ENCODE measurements around the gene GSTM2.
A peak's percentile ranks its signal among the peaks of the same experiment; 100 is the strongest.

Gene GSTM2

GRCh38 chr1:109667452-109668122, at the start of gene GSTM2:
Gene GSTM2, plus strand, starts transcription at chr1:109668057. Its CDS starts 59 bp downstream, at chr1:109668116.
- peak; percentile 96 to 99 for ATAC-seq

GRCh38 chr1:109618661-109619575, 48.9 kb upstream of the GSTM2 start:
- ATAC-seq, result no peak

- ATAC-seq, result peak; percentile 41 to 42
These were observed 48.1 kb upstream of the GSTM2 start, which contains the start of the genes AMPD2 and GNAT2 for GRCh38 chr1:109619576-109620400. Gene AMPD2, plus strand, starts transcription at chr1:109619837. Its CDS starts 1,339 bp downstream, at chr1:109621176. Gene GNAT2, minus strand, starts transcription at chr1:109619616. Its CDS starts 6,746 bp downstream, at chr1:109612870.

DNA sequence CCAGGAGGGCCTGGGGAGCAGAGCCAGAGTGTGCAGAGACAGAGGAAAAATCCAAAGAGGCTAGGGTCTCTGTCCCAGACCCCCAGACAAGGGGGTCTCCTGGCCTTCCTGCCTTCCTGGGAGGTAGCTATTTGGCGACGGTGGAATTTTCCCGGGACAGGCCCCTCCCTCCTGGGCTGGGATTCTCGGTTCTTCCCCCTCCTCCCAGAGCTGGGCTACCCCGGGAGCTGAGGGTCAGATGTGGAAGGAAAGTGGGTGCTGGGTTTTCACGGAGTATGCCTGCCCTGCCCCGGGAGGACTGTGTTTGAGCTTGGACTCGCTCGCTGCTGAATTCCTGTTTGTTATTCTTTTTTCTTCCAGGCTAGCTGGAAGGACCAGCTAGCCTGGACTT, 47.5 kb upstream of the GSTM2 start:
- no peak for ATAC-seq

DNA sequence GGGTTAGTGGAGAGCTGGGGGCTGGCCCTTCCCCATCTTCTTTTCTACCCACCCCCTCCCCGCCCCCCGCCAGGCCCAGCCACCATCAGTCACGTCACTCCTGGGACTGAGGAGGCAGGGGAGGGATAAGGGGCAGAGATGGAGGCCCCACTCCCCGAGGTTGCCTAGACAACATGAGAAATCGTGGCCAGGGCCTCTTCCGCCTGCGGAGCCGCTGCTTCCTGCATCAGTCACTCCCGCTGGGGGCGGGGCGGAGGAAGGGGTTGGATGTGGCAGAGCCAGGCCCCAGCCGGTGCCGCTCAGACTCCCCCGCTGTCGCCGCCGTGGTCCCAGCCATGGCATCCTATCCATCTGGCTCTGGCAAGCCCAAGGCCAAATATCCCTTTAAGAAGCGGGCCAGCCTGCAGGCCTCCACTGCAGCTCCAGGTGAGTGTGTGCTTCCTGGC, 47.0 kb upstream of the GSTM2 start:
- peak; percentile 92 to 93 for ATAC-seq

DNA sequence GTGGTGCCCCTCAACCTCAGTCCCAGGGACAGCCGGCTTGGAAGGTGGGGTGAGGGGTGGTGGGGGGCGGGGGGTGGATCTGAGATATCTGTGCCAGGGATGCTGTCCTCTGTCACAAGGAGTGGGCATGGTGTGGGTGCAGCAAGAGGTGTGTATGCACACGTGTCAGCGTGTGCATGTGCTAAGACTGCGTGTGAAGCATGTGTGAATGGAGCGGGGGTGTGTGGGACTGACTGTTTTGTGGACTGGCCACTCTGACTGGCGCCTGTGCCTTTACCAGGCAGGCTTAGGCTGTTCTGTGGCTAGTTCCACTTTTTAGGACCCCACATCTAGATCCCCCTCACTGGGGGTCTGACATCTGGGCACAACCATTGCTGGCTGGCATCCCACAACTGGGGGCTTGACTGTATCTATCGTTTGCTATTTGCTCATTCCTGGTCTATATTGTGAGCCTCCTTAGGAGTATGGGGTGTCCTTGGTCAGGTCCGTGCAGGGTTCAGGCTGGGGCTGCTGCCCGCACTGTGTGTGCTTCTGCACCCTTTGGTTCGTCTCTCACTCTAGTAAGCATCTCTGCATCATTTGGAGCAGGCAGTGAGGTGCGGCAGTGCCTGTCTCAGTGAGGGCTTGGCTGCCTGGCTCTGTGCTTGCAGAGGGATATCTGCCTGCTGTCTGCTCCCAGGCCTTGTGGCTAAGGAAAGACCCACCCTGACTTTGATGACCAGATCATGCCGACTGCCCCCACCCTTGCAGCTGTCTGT, 46.3 kb upstream of the GSTM2 start:
- peak in 1 of 2 donors; percentile 4 for ATAC-seq

DNA sequence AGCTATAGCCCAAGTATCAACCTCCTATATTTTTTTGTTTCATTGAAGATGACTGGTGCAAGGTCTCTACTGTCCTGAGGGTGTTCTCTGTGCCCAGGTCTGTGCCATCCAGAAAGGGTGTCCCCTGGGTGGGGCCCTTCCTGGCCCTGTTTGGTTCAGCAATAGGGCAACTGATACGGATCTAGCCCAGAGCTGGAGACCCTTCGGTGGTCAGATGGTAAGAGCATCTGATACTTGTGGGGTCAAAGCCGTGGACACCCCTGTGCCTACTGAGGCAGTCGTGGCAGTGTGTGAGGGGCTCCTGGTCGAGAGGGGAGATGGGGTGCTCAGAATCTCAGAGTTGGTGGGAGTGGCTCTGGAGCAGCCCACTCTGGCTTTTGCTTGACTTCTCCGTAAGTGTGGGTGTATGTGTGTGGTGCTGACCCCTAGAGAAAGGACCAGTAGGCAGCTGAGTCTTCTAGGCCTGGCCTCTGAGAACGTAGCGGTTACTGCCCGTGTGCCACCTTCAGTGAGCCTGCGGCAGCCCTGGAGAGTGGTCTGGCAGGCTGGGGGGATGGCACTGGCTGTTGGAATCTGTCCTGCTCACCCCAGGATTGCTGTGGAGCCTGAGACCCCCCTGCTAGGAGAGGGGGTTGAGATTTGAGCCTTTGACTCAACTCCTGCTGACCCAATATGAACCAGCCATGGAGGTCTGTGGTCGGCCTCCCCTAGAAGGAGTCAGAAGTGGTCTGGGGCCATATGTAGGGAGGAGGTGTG, 45.5 kb upstream of the GSTM2 start:
- no peak for ATAC-seq

DNA sequence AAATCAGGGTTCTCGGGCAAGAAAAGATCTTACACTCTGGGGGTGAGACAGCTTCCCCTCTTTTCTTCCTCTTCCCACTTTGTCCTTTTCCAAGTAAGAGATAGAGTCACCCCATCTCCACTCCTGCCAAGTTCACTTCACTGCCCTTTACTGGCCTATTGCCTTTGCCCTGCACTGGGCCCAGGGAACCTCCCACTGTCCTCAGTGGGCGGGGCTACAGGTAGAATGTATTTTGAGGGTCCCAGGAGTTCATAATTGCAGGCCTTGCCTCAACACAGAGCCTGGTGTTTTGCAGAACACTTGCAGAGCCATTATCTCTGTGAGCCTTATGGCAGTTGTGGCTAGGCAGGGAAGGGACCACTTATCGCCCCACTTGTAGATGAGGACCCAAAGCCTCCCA, 45.0 kb upstream of the GSTM2 start:
- ATAC-seq, result no peak

GRCh38 chr1:109623601-109624161, 44.2 kb upstream of the GSTM2 start:
- ATAC-seq, result no peak

- no peak for ATAC-seq
These were observed 43.5 kb upstream of the GSTM2 start for GRCh38 chr1:109624201-109625010.

GRCh38 chr1:109625176-109625575, 42.7 kb upstream of the GSTM2 start:
- no peak for ATAC-seq

DNA sequence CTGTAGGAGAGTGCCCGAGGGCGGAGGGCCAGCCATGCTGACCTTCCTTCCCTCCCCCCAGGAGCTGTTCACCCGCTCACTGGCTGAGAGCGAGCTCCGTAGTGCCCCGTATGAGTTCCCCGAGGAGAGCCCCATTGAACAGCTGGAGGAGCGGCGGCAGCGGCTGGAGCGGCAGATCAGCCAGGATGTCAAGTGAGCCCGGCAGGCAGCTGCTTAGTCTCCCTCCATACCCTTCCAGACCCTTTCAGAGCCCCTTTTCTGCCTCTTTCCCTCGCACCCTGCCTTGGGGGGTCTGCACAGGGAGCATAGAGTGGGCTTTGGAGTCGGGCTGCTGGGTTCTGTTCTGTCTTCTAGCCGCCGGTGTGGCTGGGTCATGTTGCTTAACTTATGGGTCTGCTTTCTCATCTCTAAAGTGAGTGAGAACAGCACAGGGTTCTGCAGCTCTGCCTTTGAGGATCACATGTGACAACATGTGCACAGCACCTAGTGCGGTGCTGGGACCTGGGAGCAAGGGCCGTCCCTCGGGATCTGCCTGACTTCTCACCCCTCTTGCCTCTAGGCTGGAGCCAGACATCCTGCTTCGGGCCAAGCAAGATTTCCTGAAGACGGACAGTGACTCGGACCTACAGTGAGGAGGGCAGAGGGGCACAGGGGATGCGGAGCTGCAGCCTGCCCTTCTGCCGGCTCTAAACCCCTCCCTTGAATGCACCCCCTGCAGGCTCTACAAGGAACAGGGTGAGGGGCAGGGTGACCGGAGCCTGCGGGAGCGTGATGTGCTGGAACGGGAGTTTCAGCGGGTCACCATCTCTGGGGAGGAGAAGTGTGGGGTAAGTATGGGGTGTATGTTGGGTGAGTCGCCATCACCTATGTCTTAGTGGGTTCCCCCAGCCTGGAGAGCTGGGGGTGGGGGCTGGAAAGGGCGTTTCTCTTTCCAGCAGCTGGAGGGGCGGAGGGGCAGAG, 42.0 kb upstream of the GSTM2 start:
- ATAC-seq, result no peak

DNA sequence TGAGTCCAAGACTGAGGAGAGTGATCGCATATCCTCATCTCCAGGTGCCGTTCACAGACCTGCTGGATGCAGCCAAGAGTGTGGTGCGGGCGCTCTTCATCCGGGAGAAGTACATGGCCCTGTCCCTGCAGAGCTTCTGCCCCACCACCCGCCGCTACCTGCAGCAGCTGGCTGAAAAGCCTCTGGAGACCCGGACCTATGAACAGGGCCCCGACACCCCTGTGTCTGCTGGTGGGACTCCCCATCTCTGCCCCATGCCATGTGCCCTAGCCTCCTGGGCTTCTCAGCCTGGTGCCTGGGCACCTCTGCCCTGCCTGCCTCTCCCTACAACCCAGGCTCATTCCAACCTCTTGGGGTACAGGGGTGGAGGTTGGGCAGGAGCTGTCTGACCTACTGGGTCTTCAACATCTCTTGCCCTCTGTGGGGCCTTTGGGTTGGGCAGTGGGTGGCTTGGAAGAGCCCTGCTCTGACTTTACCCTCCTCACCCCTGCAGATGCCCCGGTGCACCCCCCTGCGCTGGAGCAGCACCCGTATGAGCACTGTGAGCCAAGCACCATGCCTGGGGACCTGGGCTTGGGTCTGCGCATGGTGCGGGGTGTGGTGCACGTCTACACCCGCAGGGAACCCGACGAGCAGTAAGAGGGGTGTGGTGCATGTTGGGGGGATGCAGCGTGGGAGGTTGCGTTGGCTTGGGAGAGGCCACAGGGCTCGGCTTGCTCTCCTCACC, 41.0 kb upstream of the GSTM2 start:
- no peak for ATAC-seq

DNA sequence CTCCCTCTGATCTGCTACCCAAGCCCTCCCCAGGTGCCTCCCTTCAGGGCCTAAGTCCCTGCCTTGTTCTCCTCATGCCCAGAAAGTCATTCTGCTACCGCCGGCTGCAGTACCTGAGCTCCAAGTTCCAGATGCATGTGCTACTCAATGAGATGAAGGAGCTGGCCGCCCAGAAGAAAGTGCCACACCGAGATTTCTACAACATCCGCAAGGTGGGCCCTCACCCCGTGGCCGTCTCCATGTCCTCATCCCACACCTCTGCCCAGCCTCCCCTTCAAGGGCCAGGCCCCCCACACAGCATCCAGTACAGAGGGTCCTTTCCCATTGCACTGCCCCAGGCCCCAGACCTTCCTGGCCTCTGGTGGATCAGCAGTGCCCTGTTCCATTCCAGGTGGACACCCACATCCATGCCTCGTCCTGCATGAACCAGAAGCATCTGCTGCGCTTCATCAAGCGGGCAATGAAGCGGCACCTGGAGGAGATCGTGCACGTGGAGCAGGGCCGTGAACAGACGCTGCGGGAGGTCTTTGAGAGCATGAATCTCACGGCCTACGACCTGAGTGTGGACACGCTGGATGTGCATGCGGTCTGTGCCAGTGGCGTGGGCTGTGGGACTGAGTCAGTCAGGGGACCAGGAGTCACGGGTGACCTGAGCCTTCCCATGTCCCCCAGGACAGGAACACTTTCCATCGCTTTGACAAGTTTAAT, 40.0 kb upstream of the GSTM2 start:
- ATAC-seq, result no peak

DNA sequence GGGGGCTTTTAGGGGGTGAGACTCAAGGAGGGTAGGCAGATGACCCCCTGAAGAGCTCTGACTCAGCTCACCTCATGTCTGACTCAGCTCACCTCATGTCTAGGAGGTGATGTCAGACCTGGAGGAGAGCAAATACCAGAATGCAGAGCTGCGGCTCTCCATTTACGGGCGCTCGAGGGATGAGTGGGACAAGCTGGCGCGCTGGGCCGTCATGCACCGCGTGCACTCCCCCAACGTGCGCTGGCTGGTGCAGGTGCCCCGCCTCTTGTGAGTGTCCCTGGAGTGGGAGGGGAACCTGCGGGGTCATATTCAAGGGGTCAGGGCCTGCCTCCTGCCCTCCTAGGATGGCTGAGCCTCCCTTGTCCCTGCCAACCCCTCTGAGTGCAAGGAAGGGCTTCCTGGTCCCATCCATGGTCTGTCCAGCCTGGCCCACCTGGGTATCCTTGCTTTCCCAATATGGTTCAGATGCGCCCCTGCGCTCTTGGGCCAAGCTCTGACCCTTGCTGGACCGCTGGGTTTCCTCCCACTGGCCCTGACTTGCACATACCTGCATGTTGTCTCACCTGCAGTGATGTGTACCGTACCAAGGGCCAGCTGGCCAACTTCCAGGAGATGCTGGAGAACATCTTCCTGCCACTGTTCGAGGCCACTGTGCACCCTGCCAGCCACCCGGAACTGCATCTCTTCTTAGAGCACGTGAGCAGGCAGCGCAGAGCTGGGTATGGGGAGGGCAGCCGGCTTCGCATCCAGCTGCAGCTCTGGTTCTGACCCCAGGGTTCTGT, 39.1 kb upstream of the GSTM2 start:
- no peak for ATAC-seq

- no peak for ATAC-seq
These were observed 38.4 kb upstream of the GSTM2 start for GRCh38 chr1:109629372-109630030.

Data from activated CD4-positive, CD25-positive, alpha-beta regulatory T cell treated with anti-CD3 and anti-CD28 coated beads, Interleukin-2, amount 50 U/mL, for 24 hours (primary cell).